ENCODE measurements around the gene NHLRC1.
A peak's percentile ranks its signal among the peaks of the same experiment; 100 is the strongest.

The NHLRC1 gene

GRCh38 chr6:18141805-18142590 is 19.5 kb upstream of the NHLRC1 start:
- no peaks in the 10 kb centered on the region for H3K4me1 ChIP-seq (ENCODE audit: control insufficient read depth in 5 of 5, insufficient read depth in 5 of 5, low read length in 5 of 5)
- peaks cover 7 to 38% (median 19%) of the 10 kb centered on the region in 5 donors for H3K36me3 ChIP-seq (ENCODE audit: control insufficient read depth in 5 of 5, insufficient read depth in 5 of 5, low read length in 5 of 5)
- H3K9me3 ChIP-seq (ENCODE audit: control insufficient read depth in 5 of 5, low read length in 5 of 5), result no peaks in the 10 kb centered on the region

GRCh38 chr6:18139935-18140621 is 17.6 kb upstream of the NHLRC1 start:
- Histone ChIP-seq H3K4me1 (ENCODE audit: control insufficient read depth in 5 of 5, insufficient read depth in 5 of 5, low read length in 5 of 5) (no peaks in the 10 kb centered on the region), H3K27me3 (ENCODE audit: control insufficient read depth in 5 of 5, insufficient read depth in 4 of 5, low read length in 5 of 5) (no peaks in the 10 kb centered on the region), H3K36me3 (ENCODE audit: control insufficient read depth in 5 of 5, insufficient read depth in 5 of 5, low read length in 5 of 5) (peaks cover 9 to 41% (median 20%) of the 10 kb centered on the region in 5 donors), H3K4me3 (ENCODE audit: low read depth in 1 of 5, low read length in 5 of 5) (no peak overlapping the region), H3K27ac (ENCODE audit: low read depth, low read length) (no peak overlapping the region), H3K9ac (ENCODE audit: low read length in 5 of 5) (no peak overlapping the region), H3K9me3 (ENCODE audit: control insufficient read depth in 5 of 5, low read length in 5 of 5) (no peaks in the 10 kb centered on the region)

More at GRCh38 chr6:18141805-18142590, 19.5 kb upstream of the NHLRC1 start:
- H3K9ac ChIP-seq (ENCODE audit: low read length in 5 of 5), result no peak overlapping the region
- H3K27ac ChIP-seq (ENCODE audit: low read depth, low read length), result no peak overlapping the region
- no peaks in the 10 kb centered on the region for H3K27me3 ChIP-seq (ENCODE audit: control insufficient read depth in 5 of 5, insufficient read depth in 4 of 5, low read length in 5 of 5)
- no peak overlapping the region for H3K4me3 ChIP-seq (ENCODE audit: low read depth in 1 of 5, low read length in 5 of 5)

GRCh38 chr6:18138906-18139305 is 16.4 kb upstream of the NHLRC1 start:
- Histone ChIP-seq H3K9ac (ENCODE audit: low read length in 5 of 5) (no peak overlapping the region), H3K36me3 (ENCODE audit: control insufficient read depth in 5 of 5, insufficient read depth in 5 of 5, low read length in 5 of 5) (peaks cover 10 to 45% (median 22%) of the 10 kb centered on the region in 5 donors), H3K27me3 (ENCODE audit: control insufficient read depth in 5 of 5, insufficient read depth in 4 of 5, low read length in 5 of 5) (no peaks in the 10 kb centered on the region), H3K9me3 (ENCODE audit: control insufficient read depth in 5 of 5, low read length in 5 of 5) (no peaks in the 10 kb centered on the region), H3K4me1 (ENCODE audit: control insufficient read depth in 5 of 5, insufficient read depth in 5 of 5, low read length in 5 of 5) (no peaks in the 10 kb centered on the region), H3K4me3 (ENCODE audit: low read depth in 1 of 5, low read length in 5 of 5) (no peak overlapping the region), H3K27ac (ENCODE audit: low read depth, low read length) (no peak overlapping the region)

- Histone ChIP-seq H3K36me3 (ENCODE audit: control insufficient read depth in 5 of 5, insufficient read depth in 5 of 5, low read length in 5 of 5) (peaks cover 3 to 40% (median 12%) of the 10 kb centered on the region in 5 donors), H3K9ac (ENCODE audit: low read length in 5 of 5) (no peak overlapping the region), H3K27ac (ENCODE audit: low read depth, low read length) (no peak overlapping the region)
Observed at GRCh38 chr6:18136260-18136659, 13.8 kb upstream of the NHLRC1 start.

GRCh38 chr6:18135171-18135570 is 12.7 kb upstream of the NHLRC1 start:
- Histone ChIP-seq H3K4me1 (ENCODE audit: control insufficient read depth in 5 of 5, insufficient read depth in 5 of 5, low read length in 5 of 5) (no peaks in the 10 kb centered on the region), H3K27me3 (ENCODE audit: control insufficient read depth in 5 of 5, insufficient read depth in 4 of 5, low read length in 5 of 5) (no peaks in the 10 kb centered on the region), H3K36me3 (ENCODE audit: control insufficient read depth in 5 of 5, insufficient read depth in 5 of 5, low read length in 5 of 5) (peaks cover 3 to 35% (median 10%) of the 10 kb centered on the region in 5 donors), H3K9me3 (ENCODE audit: control insufficient read depth in 5 of 5, low read length in 5 of 5) (no peaks in the 10 kb centered on the region), H3K4me3 (ENCODE audit: low read depth in 1 of 5, low read length in 5 of 5) (no peak overlapping the region), H3K9ac (ENCODE audit: low read length in 5 of 5) (no peak overlapping the region), H3K27ac (ENCODE audit: low read depth, low read length) (no peak overlapping the region)

More at GRCh38 chr6:18136260-18136659, 13.8 kb upstream of the NHLRC1 start:
- no peaks in the 10 kb centered on the region for H3K27me3 ChIP-seq (ENCODE audit: control insufficient read depth in 5 of 5, insufficient read depth in 4 of 5, low read length in 5 of 5)
- no peak overlapping the region for H3K4me3 ChIP-seq (ENCODE audit: low read depth in 1 of 5, low read length in 5 of 5)
- H3K9me3 ChIP-seq (ENCODE audit: control insufficient read depth in 5 of 5, low read length in 5 of 5), result no peaks in the 10 kb centered on the region
- no peaks in the 10 kb centered on the region for H3K4me1 ChIP-seq (ENCODE audit: control insufficient read depth in 5 of 5, insufficient read depth in 5 of 5, low read length in 5 of 5)

- Histone ChIP-seq H3K9ac (ENCODE audit: low read length in 5 of 5) (no peak overlapping the region), H3K27me3 (ENCODE audit: control insufficient read depth in 5 of 5, insufficient read depth in 4 of 5, low read length in 5 of 5) (no peaks in the 10 kb centered on the region), H3K4me1 (ENCODE audit: control insufficient read depth in 5 of 5, insufficient read depth in 5 of 5, low read length in 5 of 5) (no peaks in the 10 kb centered on the region), H3K36me3 (ENCODE audit: control insufficient read depth in 5 of 5, insufficient read depth in 5 of 5, low read length in 5 of 5) (peaks cover 3 to 22% (median 7%) of the 10 kb centered on the region in 5 donors), H3K9me3 (ENCODE audit: control insufficient read depth in 5 of 5, low read length in 5 of 5) (no peaks in the 10 kb centered on the region), H3K4me3 (ENCODE audit: low read depth in 1 of 5, low read length in 5 of 5) (no peak overlapping the region), H3K27ac (ENCODE audit: low read depth, low read length) (no peak overlapping the region)
Observed at GRCh38 chr6:18132346-18132745, 9.9 kb upstream of the NHLRC1 start.

- Histone ChIP-seq H3K9ac (ENCODE audit: low read length in 5 of 5) (no peak overlapping the region), H3K4me3 (ENCODE audit: low read depth in 1 of 5, low read length in 5 of 5) (no peak overlapping the region), H3K36me3 (ENCODE audit: control insufficient read depth in 5 of 5, insufficient read depth in 5 of 5, low read length in 5 of 5) (peaks cover 0 to 4% (median 0%) of the 10 kb centered on the region in 5 donors), H3K27ac (ENCODE audit: low read depth, low read length) (no peak overlapping the region), H3K27me3 (ENCODE audit: control insufficient read depth in 5 of 5, insufficient read depth in 4 of 5, low read length in 5 of 5) (no peaks in the 10 kb centered on the region), H3K9me3 (ENCODE audit: control insufficient read depth in 5 of 5, low read length in 5 of 5) (no peaks in the 10 kb centered on the region), H3K4me1 (ENCODE audit: control insufficient read depth in 5 of 5, insufficient read depth in 5 of 5, low read length in 5 of 5) (peaks cover 0 to 17% (median 14%) of the 10 kb centered on the region in 5 donors)
Observed at GRCh38 chr6:18126121-18126520, 3.6 kb upstream of the NHLRC1 start.

GRCh38 chr6:18121580-18122127 is 823 bp downstream of the NHLRC1 start:
- Histone ChIP-seq H3K27ac (ENCODE audit: low read depth, low read length) (no peak overlapping the region), H3K36me3 (ENCODE audit: control insufficient read depth in 5 of 5, insufficient read depth in 5 of 5, low read length in 5 of 5) (no peaks in the 10 kb centered on the region), H3K9ac (ENCODE audit: low read length in 5 of 5) (peak overlapping the region in 1 of 5 donors; percentile 68), H3K4me1 (ENCODE audit: control insufficient read depth in 5 of 5, insufficient read depth in 5 of 5, low read length in 5 of 5) (peaks cover 0 to 22% (median 14%) of the 10 kb centered on the region in 5 donors), H3K9me3 (ENCODE audit: control insufficient read depth in 5 of 5, low read length in 5 of 5) (peaks cover 0 to 5% (median 0%) of the 10 kb centered on the region in 5 donors), H3K4me3 (ENCODE audit: low read depth in 1 of 5, low read length in 5 of 5) (peak overlapping the region; percentile 8 to 82 (median 76)), H3K27me3 (ENCODE audit: control insufficient read depth in 5 of 5, insufficient read depth in 4 of 5, low read length in 5 of 5) (no peaks in the 10 kb centered on the region)

- Histone ChIP-seq H3K4me3 (ENCODE audit: low read depth in 1 of 5, low read length in 5 of 5) (no peak overlapping the region), H3K27me3 (ENCODE audit: control insufficient read depth in 5 of 5, insufficient read depth in 4 of 5, low read length in 5 of 5) (no peaks in the 10 kb centered on the region), H3K27ac (ENCODE audit: low read depth, low read length) (no peak overlapping the region), H3K36me3 (ENCODE audit: control insufficient read depth in 5 of 5, insufficient read depth in 5 of 5, low read length in 5 of 5) (no peaks in the 10 kb centered on the region), H3K9me3 (ENCODE audit: control insufficient read depth in 5 of 5, low read length in 5 of 5) (peaks cover 0 to 5% (median 0%) of the 10 kb centered on the region in 5 donors), H3K4me1 (ENCODE audit: control insufficient read depth in 5 of 5, insufficient read depth in 5 of 5, low read length in 5 of 5) (peaks cover 0 to 22% (median 14%) of the 10 kb centered on the region in 5 donors), H3K9ac (ENCODE audit: low read length in 5 of 5) (no peak overlapping the region)
Observed at GRCh38 chr6:18119236-18119635, 3.2 kb downstream of the NHLRC1 start.

- Histone ChIP-seq H3K27ac (ENCODE audit: low read depth, low read length) (no peak overlapping the region), H3K36me3 (ENCODE audit: control insufficient read depth in 5 of 5, insufficient read depth in 5 of 5, low read length in 5 of 5) (no peaks in the 10 kb centered on the region)
Observed at GRCh38 chr6:18118330-18118729, 4.1 kb downstream of the NHLRC1 start.

More at GRCh38 chr6:18118330-18118729, 4.1 kb downstream of the NHLRC1 start:
- H3K9ac ChIP-seq (ENCODE audit: low read length in 5 of 5), result no peak overlapping the region
- H3K4me3 ChIP-seq (ENCODE audit: low read depth in 1 of 5, low read length in 5 of 5), result no peak overlapping the region
- H3K27me3 ChIP-seq (ENCODE audit: control insufficient read depth in 5 of 5, insufficient read depth in 4 of 5, low read length in 5 of 5), result no peaks in the 10 kb centered on the region
- peaks cover 0 to 22% (median 14%) of the 10 kb centered on the region in 5 donors for H3K4me1 ChIP-seq (ENCODE audit: control insufficient read depth in 5 of 5, insufficient read depth in 5 of 5, low read length in 5 of 5)
- peaks cover 0 to 5% (median 0%) of the 10 kb centered on the region in 5 donors for H3K9me3 ChIP-seq (ENCODE audit: control insufficient read depth in 5 of 5, low read length in 5 of 5)

Measured in subcutaneous abdominal adipose tissue (tissue), 5 donors.